C1 segment of cervical spinal cord (tissue), 14 donors: ENCODE measurements around the gene PRDX5.

Source experiments
- DNase-seq, 14 donors: peaks; one replicate each; lab custom pipeline; 2025; lab: John Stamatoyannopoulos, UW

PRDX5 gene

GRCh38 chr11:64324692-64325469, 7.0 kb downstream of the PRDX5 start:
- no peak for DNase-seq

DNA sequence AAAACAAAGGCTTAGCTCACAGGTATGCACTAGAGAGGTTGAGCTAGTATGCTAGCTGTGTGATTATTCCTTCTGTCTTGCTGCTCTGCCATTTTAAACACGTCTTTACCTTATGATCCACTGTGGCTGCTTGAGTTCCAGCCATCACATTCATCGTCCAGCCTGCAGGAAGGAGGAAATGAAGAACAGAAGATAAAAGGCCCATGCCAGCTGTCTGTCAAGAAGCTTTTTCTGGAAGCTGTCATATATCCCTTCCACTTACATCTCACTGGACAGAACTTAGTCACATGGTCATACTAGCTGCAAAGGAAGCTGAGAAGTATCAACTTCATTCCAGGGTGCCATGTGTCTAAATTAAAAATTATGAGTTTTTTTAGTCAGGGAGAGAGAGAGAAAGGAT, 9.5 kb downstream of the PRDX5 start:
- no peak for DNase-seq

- no peak for DNase-seq
Observed at GRCh38 chr11:64327993-64328392, 10.1 kb downstream of the PRDX5 start.

- DNase-seq = no peak
Observed at GRCh38 chr11:64330888-64331287, 13.0 kb downstream of the PRDX5 start.

DNA sequence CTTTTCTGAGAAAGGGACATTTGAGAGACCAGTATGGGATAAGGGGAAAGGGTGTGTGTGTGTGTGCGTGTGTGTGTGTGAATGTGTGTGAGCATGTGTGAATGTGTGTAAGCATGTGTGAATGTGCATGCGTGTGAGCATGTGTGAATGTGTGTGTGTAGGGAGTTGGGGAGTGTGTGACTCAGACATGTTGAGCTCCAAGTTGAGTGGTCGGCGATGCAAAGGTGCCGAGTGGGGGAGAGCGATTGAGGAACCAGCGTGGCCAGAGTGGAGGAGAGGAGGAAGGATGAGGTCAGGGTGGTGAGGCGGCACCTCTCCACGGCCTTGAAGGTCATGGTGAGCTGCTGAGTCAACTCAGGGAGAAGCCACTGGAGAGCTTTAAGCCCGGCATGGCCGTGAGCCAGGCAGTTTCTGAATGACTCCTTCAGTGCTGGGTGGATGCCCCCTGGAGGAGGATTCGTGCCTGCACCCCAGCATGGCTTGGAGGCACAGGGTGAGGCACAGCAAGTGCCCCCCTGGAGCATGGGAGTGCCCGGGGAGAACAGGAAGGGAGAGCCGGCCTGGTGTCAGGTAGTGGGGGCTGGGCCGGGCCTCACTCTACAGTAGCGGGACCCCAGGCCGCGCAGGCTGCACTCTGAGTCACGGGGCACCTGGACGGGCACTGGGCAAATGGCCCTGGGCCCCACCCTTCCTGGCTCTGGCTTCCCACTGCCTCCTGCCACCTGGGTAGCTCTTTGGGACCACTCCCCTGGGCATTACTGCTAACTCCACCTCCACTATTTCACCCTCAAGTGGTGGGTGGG, 13.8 kb downstream of the PRDX5 start:
- peak in 4 of 14 donors; percentile 7 to 54 (median 30) for DNase-seq

DNA sequence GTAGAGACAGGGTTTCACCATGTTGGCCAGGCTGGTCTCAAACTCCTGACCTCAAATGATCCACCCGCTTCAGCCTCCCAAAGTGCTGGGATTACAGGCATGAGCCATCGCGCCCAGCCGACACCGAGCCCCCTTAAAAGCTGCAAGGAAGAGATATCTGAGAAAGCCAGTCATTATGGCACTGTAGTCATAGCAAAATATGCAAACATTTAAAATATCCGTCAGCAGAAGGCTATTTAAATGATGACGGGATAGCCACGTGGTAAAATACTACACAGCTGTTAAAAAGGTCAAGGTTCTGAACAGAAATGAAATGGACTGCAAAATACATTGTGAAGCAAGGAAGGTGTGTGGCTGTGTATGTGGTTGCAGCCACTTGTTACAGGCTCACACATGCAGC, 15.6 kb downstream of the PRDX5 start:
- DNase-seq = no peak

GRCh38 chr11:64334764-64335735, 17.1 kb downstream of the PRDX5 start:
- DNase-seq = no peak

DNA sequence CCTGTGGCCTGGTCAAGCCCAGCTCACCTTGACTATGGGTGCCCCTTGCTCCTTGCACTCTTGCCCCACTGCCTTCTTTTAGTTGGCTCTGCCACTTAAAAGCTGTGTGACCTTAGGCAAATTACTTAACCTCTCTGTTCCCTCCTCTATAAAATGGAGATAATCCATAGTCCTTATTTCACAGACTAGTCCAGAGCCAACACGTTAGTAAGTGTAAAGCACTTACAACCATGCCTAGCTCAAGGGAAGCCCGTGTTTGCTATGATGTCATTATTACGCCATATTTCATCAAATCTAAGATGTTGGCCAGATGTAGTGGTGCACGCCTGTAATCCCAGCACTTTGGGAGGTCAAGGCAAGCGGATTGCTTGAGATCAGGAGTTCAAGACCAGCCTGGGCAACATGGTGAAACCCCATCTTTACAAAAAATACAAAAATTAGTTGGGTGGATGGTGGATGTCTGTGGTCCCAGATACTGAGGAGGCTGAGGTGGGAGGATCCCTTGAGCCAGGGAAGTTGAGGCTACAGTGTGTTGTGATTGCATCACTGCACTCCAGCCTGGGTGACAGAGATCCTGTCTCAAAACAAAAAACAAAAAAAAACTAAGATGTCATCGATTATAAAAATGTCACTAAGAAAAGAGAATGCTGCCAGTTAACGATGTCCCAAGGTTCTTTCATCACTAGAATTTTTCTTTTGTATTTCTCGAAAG, 19.8 kb downstream of the PRDX5 start:
- no peak for DNase-seq

GRCh38 chr11:64338716-64339115, 20.8 kb downstream of the PRDX5 start:
- no peak for DNase-seq

GRCh38 chr11:64339286-64339685, 21.4 kb downstream of the PRDX5 start:
- no peak for DNase-seq

GRCh38 chr11:64339754-64340408, 22.0 kb downstream of the PRDX5 start, which contains the start of gene CCDC88B:
Gene CCDC88B, plus strand, starts transcription at chr11:64340204. Its CDS starts 63 bp downstream, at chr11:64340267.
- peak in 8 of 14 donors; percentile 7 to 42 (median 28) for DNase-seq

GRCh38 chr11:64340671-64341335, 22.9 kb downstream of the PRDX5 start:
- DNase-seq = peak in 1 of 14 donors; percentile 29

- no peak for DNase-seq
Observed at GRCh38 chr11:64341429-64341828, 23.5 kb downstream of the PRDX5 start.

DNA sequence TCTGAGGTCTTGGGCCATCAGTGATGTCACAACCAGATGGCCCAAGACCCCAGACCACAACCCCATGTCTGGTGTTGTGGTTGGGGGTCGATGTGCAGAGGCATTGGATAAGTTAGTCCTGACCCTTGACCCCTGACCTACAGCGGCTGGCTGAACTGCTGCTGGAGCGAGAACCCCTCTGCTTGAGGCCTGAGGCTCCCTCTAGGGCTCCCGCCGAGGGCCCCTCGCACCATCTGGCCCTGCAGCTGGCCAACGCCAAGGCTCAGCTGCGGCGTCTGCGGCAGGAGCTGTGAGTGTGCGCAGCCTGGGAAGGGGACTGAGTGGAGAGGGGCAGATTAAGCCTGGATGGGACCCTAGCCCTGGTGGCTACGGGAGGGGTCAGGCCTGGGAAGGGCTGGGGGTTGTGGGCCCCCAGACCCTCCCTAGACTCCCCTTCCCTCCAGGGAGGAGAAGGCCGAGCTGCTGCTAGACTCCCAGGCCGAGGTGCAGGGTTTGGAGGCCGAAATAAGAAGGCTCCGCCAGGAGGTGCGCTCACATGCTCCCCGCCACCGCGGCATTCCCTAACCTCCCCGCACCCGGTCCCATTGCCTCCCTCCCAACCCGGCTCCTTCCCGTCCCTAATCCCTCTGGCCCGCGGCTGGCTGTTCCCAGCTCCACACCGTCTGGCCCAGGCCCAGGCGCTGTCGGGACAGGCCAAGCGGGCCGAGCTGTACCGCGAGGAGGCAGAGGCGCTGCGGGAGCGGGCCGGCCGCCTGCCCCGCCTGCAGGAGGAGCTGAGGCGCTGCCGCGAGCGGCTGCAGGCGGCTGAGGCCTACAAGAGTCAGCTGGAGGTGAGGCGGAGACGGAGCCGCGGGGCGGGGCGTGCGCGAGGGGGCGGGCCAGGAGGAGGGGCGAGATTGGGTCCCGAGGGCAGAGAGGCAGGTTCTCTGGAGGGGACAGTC, 24.2 kb downstream of the PRDX5 start:
- DNase-seq = peak in 13 of 14 donors; percentile 27 to 88 (median 55)

DNA sequence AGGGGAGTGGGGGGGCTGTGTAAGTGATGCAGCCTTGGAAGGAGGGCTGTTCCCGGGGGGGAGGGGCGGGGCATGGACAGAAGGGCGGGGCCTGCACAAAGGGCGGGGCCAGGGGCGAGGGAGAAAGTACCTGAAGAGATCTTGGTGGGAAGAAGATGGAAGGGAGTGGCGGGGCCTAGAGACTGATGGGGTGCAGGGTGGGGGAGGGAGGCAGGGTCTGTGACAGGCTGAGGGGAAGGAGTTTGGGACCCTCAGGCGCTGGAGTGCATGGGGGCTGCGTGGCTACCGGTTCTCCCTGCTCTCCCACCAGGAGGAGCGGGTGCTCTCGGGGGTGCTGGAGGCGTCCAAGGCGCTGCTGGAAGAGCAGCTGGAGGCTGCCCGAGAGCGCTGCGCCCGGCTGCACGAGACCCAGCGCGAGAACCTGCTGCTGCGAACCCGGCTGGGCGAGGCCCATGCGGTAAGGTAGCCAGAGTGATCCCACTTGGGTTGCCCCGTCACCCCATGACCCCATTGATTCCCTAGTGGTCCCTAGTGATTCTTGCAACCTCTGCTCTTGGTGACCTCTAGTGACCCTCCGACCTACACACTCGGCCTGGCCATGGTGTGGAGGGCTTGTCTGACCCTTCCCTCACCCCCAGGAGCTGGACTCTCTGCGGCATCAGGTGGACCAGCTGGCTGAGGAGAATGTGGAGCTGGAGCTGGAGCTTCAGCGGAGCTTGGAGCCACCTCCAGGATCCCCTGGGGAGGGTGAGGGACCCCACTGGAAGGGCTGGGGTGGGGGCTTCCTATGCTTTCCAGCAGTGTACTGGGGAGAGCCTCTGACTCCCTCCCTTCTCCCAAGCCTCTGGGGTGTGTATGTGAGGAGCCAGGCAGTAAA, 25.2 kb downstream of the PRDX5 start:
- DNase-seq = no peak

- no peak for DNase-seq
Observed at GRCh38 chr11:64343767-64344559, 26.0 kb downstream of the PRDX5 start.

- no peak for DNase-seq
Observed at GRCh38 chr11:64344787-64345186, 26.9 kb downstream of the PRDX5 start.
